Measurements from ENCODE around the gene C1QTNF2. TPM values are rescaled to one million over a fixed set of nuclear protein-coding genes. Genes with fewer than 3 reads are reported as not detected.
A peak's percentile ranks its signal among the peaks of the same experiment; 100 is the strongest.

C1QTNF2 gene, protein sequence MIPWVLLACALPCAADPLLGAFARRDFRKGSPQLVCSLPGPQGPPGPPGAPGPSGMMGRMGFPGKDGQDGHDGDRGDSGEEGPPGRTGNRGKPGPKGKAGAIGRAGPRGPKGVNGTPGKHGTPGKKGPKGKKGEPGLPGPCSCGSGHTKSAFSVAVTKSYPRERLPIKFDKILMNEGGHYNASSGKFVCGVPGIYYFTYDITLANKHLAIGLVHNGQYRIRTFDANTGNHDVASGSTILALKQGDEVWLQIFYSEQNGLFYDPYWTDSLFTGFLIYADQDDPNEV
- 0.73 TPM for polyA plus RNA-seq (ENCODE audit: insufficient read length)
- long read RNA-seq, donor 1, partial matches to known transcripts = 0 of 1 reads
- long read RNA-seq, donor 1, other reads (novel, unspliced or antisense) = 0 of 1 reads
- long read RNA-seq, donor 2, partial matches to known transcripts = 0 of 1 reads
- long read RNA-seq, donor 2, other reads (novel, unspliced or antisense) = 0 of 1 reads
- long read RNA-seq, donor 3, partial matches to known transcripts = 0 of 1 reads
- long read RNA-seq, donor 3, other reads (novel, unspliced or antisense) = 0 of 1 reads
- long read RNA-seq, donor 4 = 0 reads
- long read RNA-seq, donor 5, partial matches to known transcripts = 0 of 2 reads
- long read RNA-seq, donor 5, other reads (novel, unspliced or antisense) = 0 of 2 reads
- long read RNA-seq, donor 6, partial matches to known transcripts = 0 of 2 reads
- long read RNA-seq, donor 6, other reads (novel, unspliced or antisense) = 0 of 2 reads
- long read RNA-seq, donor 7, partial matches to known transcripts = 0 of 2 reads
- long read RNA-seq, donor 7, other reads (novel, unspliced or antisense) = 0 of 2 reads
- long read RNA-seq, donor 8 = 0 reads

DNA sequence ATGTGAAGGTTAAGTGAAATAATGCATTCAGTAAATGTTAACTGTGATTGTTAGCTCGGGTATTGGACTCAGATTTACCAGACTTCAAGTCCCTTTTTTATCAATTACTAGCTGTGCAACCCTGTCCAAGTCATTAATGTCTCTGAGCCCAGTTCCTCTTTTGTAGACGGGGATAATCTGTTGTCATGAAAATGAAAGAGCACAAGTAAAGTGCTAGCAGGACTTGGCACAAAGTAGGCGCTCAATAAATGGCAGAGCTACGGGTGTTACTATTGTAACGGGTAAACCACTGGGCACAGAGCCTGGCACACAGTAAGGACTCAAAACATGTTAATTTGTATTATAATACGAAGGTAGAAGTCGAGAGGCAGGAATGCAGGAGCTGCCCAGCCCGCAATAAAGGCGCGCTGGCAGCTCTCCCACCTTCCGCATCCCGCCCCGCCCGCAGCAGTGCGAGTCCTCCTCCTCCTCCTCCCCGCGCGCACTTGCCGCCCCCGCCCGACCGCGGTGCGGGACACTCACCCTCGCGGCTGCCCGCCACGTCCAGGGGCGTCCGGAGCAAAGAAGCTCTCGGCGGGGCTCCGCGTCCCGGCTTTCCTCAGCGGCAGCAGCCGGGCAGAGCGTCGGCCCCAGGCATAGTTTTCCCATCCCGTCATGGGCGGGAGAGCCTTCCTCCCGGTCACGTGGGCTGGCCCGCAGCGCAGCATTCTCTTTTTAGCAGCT is at the start of gene C1QTNF2:
Gene C1QTNF2 (minus strand): TSS at position 637 of the 723 bp plus-strand sequence. CDS start 15,615 bp downstream, outside the sequence.
- DNase-seq = peak; percentile 51

DNA sequence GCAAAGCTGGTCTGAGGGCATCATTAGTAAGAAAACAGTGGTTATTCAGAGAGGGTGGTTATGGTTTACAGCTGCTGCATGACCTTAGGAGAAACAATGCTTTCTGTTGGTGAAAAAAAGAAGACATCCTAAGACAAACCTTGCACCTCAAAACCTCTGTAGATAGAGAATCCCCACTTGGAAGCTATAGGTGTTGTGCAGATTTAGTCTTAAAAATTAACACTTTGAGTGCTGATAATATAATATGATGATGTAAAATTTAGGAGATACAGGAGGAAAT is 49.8 kb upstream of the C1QTNF2 start:
- no peak for DNase-seq

DNA sequence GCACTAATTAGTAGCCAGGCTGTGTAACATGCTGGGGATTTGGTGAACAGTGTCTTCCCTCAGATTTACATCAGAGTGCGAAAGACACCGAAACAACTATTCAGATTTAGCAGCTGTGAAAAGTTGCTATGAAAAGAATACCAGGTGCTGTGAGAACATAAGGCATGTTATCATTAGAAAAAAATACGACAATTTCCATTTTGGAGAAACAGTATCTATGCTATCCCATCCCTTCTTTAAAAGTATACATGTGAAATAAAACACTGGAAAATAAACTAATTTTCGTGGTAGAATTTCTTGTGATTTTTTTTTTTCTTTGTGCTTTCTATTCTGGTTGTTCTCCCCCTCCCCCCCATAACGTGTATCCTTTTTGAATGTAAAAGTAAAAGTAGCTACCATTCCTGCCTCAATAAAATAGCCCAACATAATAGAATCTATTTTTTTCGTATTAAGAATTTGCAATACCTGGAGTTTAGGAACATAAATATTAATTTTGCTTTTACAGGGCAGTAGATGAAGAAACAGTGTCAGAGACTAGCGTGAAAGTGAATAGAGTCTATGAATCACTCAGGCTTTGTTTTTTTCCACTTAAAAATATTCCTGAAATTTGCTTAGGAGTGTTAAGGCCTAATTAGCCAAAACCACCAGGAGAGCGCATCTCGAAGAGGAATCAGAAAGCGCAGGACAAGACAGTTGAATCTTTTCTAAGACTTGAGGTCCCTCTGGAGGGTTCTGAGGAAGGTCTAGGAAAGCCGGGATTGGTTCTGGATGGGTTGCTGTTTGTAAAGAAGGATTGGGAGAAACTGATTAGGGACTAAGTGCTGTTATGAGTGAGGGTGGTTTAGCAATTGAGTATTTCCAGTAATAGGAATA is 49.3 kb upstream of the C1QTNF2 start:
- no peak for DNase-seq

DNA sequence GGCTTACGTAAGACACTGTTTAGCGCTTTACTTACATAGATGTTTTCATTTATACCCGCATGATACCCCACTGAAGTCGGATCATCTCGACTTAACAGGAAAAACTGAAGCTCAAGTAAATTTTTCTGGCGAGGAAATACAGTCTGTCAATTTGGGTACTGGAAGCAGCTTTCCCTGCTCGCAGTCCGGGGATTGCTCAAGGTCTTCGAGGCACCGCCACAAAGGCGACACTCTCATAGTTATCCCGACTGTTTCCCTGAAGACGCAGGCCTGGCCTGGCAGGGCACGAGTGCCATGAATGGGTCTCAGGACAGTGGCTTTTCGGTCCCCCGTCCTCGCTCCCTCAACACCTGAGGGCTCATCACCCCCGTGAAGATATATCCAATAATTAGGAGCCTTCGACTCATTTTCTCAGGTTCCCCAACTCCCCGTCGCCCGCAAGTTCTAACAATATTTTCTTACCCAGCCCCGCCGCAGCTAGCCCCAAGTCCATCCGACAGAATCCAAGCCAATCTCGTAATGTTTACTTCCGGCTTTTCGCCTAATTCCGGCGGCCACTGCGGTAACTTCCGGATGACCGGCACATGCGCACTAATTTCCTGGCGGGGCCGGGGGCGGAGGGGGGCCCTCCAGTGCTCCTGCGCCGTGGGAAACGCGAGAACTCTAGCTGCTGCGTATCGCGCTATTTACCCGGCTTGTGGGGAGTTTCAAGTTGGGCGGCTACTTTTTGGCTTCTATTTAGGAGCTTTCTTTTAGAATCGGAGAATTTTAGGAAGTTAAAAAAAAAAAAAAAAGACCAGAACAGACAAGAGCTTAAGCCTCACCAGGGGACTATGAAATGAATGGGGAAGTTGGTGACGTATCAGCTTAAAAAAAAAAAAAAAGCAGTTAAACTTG is 48.4 kb upstream of the C1QTNF2 start, which contains the start of gene SLU7:
Gene SLU7 (minus strand): TSS at position 521 of the 897 bp plus-strand sequence. CDS start 3,787 bp downstream, outside the sequence.
- DNase-seq = peak; percentile 94

DNA sequence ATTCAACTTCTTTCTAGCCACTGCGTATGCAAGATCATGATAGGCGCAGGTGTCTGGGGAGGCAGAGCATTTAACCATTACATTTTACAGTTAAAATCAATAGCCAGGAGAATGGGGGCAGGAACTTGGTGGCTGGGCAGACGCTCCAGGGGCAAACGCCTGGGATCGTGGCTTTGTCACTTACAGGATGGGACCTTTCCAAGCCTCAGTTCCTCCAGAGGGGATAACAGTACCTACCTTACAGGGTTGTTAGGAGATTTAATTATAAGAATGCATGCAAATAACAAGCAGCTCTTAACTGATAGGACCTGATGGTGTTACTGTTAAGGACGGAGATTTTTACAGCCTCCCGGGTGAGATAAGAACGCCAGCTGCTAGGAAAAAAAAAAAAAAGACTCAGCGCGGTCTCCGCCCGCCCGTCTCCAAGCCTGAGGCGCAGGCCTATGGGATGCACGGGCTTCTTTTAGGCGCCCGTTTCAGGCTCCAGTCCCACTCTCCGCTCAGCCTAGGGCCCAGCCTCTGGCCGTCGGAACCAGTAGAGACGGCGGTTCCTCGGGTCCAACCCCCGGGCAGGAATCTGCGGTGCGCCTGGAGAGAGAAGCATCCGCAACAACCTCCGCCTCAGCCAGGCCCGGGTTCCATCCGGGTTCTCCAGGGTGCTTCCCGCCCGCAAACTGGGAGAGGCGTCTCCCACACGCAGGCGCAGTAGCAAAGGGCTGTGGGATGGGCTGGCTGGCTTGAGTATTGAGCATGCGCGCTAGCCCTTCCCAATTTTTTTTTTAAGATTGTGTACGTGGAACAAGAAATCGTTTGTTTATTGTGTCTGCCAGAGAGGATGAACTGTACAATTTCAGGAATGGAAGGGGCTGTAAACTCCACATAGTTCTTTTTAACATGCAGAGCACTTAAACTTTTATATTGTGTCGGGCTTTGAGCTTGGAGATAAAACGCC is 29.3 kb upstream of the C1QTNF2 start, which contains the start of gene FAM200C:
Gene FAM200C (minus strand): TSS at position 653 of the 952 bp plus-strand sequence. CDS start 4,564 bp downstream, outside the sequence.
- DNase-seq = peak; percentile 93

DNA sequence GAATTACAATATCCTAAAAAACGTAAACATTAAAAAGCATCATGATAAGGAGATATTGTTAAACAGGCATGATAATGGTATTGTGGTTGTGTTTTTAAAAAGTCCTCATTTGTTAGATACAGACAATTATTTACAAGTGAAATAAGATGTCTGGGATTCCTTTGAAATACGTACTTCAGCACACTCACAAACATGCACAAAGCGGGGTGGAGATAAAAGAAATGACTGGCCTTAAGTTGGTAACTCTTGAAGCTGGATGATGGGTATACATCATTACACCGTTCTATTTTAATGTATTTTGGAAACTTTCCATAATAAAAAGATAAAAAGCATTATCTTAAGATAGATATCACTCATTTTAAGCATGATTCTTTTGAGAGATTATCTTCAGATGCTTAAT is 28.4 kb upstream of the C1QTNF2 start:
- no peak for DNase-seq

DNA sequence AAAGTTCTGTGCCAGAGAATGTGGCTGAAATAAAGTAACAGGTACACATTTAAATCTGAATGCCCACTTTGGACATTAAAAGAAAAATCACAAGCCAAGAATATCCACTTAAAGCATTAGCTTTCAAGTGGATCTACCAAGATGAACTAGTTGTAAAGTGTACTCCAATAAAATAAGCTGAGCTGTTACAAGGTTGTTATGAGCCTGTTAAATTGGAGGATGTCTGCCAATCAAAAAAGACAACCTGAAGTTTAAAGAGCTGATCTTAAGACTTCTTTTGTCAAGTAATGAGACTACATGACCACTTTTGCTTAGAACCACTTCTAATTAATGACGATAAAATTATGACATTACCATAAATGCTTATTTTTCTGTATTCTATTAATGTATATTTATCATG is 27.1 kb upstream of the C1QTNF2 start:
- DNase-seq = no peak

DNA sequence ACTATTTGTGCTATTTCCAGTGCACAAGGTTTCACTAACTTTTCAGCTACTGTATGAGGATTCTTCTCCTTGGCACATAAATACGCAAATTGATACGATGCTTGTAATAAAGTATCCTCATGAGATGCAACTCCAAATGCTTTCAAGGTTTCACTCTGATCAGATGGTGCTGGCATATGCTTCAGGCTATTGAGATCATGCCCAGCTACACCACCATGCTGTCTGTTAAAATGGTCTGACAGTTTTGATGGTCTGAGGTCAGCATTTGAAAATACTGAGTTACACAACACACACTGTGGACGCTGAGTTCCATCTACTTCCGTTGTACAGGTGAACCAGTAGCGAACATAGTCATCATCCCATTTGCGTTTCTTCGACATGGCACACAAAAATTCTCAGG is 24.7 kb upstream of the C1QTNF2 start:
- no peak for DNase-seq

DNA sequence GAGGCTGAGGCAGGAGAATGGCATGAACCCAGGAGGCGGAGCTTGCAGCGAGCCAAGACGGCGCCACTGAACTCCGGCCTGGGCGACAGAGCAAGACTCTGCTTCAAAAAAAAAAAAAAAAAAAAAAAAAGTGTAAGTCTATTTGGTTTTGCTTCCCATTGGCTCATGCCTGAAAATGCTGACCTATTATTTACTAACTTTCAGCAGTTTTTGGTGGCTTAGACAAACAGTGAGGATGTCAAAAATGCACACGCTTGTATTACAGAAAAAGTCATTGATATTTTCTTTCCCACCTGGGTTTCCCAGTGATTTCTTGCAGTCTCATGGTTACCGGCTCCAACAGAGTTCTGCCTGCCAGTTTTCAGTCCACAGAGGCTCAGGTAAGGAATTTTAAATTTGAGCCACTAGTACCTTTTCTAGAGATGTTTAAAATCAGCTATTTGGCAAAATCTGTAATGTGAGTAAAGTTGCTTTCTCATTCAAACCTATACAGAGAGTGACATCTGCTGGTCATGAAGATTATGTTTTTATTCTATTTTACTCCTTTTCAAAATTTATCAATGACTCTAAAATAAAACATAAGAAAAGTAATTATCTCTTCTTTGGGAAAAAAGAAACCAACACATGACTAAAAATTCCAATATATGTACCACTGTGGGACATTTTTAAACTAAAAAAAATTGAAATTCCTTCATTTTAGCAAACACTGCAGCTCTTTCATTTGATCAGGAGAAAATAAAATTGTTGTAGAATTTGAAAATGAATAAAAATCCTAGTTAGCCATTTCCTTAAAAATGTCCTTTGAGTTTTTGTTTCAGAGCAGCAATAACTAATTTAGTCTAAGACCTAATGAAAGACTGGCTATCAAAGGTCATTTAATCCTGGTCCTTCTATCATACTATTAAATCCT is 20.6 kb upstream of the C1QTNF2 start:
- DNase-seq = no peak

DNA sequence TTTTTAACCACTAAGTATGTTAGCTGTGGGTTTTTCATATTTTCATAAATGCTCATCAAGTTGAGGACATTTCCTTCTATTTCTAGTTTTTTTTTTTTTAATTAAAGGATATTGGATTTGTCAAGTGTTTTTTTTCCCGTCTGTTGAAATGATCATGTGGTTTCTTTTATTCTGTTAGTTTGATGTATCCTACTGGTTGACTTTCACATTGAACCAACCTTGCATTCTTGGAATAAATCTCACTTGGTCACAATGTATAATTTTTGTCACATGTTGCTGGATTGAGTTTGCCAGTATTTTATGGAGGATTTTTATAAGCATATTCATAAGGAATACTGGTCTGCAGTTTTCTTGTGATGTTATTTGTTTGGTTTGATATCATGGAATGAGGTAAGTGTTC is 17.0 kb upstream of the C1QTNF2 start:
- DNase-seq = no peak

DNA sequence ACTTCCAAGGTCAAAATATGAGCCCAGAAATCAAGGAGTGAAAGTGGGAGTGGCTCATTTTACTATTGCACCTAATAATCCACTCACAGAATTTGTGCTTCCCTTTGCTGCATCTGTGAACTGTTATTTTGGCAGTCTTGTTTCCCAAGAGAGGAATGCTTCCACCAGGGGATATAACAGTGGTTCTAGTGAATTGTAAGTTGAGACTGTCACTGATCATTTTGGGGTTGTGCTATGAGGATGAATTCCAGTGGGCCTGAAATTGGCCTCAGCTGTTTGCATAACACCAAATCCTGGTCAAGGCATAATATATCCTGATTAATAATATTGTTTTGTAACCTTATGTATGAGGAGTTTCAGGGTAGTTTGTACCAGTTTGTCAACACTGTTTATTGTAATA is 15.1 kb upstream of the C1QTNF2 start:
- DNase-seq = no peak

DNA sequence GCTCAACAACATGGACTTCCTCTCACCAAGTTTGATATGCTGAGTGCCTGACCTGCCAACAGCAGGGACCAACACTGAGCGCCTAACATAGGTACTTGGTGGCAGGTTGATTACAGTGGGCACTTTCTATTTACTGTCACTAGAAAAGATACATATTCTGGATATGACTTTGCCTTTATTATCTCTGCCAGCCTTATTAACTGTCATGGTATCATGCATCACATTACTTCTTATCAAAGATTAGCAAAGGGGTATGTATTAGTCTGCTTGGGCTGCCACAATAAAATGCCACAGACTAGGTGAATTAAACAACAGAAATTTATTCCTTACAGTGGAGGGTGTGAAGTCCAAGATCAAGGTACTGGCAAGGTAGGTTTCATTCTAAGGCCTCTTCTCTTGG is 14.3 kb upstream of the C1QTNF2 start:
- no peak for DNase-seq

DNA sequence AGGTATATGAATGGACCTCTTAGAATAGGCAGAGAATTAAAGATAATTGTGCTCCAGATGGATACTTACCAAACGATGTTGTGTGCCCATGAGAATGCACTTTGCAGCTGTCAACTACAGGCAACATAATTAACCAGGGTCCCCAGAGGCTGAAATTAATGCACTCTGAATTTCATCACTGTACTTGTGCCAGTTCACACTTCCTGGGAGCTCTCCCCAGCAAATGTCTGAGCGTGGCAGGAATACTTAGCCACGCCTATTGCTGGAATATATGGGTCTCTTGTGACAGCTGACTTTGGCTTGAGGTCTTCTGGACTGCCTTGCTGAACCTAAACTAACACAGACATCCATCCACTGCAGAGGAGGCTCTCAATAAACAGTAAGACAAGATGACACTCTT is 11.9 kb upstream of the C1QTNF2 start:
- DNase-seq = no peak

DNA sequence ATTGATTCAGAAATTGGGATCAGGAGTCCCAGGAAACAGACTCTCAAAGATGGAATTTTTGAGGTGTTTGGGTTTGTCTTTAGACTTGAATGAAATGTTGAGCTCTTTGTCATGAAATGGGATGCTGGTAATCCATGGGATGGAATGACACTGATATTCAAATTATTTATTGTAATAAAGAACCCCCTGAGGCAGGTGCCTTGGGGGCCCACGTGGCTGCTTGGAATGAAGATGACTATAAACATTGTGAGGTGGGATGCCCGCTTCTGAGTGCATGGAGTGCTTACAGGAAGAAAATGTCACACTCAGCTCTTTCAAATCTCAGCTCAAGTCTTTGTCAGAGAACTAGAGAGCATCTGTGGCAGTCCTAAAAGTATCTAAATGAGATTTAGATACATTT is 9.6 kb upstream of the C1QTNF2 start:
- no peak for DNase-seq

DNA sequence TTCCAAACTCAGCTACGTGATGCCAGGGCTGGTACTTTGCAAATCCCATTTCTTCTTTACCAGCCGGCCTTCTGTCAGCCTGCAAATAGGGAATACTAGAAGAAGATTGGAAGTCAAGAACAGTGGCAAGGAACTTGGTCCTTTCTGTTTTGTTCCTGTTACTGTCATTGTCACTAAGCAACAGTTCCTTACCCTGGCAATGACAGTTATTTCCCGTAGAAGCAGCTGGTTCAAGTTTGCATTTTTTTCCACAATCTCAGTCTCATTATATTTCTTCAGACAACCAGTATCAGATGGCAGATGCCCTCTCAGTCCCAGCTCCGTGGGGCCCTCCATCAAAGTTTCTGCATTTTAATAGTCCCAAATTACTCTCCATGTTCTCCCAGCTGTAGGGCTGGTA is 9.1 kb upstream of the C1QTNF2 start:
- no peak for DNase-seq

DNA sequence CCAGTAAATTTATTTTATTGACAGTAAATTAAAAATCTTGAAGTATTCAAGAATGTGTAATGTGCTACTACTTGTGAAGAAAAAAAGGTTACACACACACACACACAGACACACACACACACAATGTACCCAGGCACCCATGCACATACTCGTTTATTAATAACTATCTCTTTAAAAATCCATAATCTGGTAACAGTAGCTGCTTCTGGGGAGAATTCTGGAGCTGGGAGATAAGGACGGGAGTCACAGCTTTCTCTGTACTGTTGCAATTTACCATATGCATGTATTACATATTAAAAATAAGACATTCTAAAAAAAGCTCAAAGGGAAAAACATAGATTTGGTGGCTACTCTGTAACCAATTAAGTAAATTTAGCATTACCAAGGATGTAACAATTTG is 7.9 kb upstream of the C1QTNF2 start:
- no peak for DNase-seq

DNA sequence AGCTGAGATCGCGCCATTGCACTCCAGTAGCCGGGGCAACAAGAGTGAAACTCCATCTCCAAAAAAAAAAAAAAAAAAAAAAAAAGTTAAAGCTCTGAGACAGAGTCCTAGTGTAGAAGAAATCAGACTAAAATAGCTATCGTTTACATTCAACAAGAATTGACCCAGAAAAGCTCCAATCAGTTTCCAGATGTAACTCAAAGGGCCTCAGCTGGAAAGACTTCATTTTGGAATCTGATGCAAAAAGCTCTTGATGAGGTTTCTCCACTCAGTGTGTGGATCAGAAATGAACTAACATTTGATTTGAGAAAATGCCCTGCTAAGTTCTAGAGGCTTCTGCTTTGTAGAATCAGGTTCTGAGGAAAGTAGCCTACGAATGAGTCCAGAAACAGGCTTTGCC is 7.2 kb upstream of the C1QTNF2 start:
- no peak for DNase-seq

DNA sequence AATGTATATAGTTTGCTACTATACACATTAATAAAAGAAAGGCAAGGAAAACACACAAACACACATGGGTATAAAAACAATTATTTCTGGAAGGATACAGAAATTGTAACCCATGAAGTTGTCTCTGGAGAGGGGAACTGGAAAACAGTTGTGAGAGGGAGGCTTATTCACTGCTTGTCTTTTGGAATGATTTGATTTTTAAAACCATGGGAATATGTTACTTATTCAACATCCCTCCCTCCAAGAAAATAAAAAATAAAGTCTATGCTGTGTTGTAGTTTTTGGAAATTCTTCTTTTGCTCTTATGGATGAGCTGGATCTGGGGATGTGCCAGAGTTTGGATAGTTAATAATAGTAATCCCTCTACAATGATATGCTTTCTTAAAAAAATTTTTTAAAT is 6.0 kb upstream of the C1QTNF2 start:
- no peak for DNase-seq

Measured in left kidney (tissue), 8 donors.